Dedifferentiated amniotic fluid mesenchymal stem cell (primary cell): ENCODE data around the gene MATN1.
"Not testable (repeated sequence)": the region's sequence is repeated elsewhere in the genome, so short reads cannot be mapped to it uniquely, and the experiment has no call there.

Experiments used
- DNase-seq: peaks from one replicate; pipeline ENCODE4 v3.0.0-alpha.2; 2016; ENCODE audit errors: extremely low spot score

MATN1 gene, protein sequence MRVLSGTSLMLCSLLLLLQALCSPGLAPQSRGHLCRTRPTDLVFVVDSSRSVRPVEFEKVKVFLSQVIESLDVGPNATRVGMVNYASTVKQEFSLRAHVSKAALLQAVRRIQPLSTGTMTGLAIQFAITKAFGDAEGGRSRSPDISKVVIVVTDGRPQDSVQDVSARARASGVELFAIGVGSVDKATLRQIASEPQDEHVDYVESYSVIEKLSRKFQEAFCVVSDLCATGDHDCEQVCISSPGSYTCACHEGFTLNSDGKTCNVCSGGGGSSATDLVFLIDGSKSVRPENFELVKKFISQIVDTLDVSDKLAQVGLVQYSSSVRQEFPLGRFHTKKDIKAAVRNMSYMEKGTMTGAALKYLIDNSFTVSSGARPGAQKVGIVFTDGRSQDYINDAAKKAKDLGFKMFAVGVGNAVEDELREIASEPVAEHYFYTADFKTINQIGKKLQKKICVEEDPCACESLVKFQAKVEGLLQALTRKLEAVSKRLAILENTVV

DNA sequence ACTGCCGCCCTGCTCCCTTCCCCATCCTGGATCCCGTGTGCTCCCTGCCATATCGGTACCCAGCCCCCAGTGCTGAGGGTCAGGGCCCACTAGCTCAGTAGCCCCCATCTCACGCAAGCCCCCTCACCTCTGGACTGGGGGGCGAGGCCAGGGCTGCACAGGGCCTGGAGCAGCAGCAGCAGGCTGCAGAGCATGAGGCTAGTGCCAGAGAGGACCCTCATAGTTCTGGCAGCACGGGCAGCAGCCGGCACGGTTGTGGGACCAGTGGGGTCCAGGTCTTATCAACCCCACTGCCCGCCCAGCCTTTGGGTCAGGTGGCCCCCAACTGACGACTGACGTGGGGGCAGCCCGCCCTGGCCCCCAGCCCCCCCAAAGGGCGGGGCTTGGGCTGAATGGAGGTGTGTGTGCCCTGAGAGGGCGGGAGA, at the start of gene MATN1:
TSS of gene MATN1 (minus strand) at position 255 of the 425 bp plus-strand sequence. CDS start at position 221, 34 bp downstream.
- no peak for DNase-seq

DNA sequence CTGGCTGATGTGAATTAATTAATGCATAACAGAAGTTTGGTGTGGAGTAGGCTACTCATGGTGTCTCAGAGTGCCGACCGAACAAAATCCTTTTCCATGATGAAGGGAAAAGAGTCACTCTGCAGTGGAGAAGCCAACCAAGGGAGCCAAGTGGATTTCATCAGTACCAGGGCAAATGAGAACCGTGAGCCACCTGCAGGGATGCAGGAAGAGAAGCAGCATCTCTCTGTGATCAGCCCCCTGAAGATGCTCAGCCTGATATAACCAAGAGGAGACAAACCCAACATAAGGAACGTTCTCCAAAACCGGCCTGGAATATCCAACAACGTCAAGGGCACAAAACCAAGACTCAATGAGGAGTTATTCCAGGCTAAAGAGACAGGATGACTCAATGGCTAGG, 47.6 kb upstream of the MATN1 start:
- no peak for DNase-seq

DNA sequence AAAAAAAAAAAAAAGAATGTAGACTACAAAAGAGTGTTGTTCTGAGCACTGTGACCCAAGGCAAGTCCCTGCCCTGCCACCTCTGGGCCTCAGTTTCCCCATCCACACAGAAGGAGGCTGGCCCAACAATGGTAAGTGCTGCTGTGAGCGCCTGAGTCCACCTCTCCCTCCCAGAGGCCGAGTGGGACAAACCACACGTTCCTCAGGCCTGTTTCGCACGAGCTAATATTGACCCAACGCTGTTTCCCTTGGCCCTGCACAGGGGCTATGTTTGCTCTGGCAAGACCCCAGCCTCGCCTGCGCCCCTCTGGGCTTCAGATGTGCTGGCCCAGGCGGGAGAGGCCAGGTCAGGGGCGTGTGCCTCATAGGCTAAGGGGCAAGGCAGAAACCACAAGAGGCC, 46.8 kb upstream of the MATN1 start:
- no peak for DNase-seq

DNA sequence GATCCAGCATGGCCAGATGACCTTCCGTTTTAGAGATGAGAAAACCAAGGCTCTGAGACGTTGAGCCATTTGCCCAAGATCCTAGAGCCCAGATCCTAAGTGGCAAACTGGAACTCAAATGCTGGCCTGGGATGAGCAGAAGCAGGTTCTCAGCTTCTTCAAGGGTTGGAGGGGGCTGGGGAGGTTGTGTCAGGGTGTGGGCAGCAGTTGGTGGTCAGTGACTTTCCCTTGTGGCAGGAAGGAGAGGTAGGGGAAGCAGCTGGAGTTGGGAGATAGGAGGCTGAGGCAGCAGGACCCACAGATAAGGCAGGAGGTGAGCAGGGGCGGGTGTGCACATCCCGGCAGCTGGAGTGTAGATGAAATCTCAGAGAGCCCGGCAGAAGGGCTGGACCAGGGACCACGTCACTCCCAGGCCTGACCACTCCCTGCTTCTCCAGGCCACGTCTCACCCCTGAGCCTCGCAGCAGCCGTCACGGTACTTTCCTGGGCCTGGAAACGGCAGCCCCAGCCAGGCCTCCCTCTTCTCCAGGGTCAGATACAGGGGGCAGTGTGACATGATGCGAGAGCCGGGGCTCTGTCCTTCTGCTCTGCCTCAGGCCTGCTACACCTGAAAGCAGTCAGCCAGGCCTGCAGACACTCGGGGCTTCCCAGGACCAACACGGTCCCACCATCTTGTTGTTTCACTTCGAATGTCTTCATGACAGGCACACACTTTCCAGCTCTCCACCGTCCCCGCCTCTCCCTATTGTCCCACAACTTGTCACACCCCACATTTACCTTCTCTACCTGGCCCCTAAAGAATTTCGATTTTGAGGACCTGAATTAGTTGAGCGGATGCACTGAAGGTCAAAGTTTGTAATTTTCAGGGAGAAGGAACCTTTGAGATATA, 45.7 kb upstream of the MATN1 start:
- DNase-seq = no peak

DNA sequence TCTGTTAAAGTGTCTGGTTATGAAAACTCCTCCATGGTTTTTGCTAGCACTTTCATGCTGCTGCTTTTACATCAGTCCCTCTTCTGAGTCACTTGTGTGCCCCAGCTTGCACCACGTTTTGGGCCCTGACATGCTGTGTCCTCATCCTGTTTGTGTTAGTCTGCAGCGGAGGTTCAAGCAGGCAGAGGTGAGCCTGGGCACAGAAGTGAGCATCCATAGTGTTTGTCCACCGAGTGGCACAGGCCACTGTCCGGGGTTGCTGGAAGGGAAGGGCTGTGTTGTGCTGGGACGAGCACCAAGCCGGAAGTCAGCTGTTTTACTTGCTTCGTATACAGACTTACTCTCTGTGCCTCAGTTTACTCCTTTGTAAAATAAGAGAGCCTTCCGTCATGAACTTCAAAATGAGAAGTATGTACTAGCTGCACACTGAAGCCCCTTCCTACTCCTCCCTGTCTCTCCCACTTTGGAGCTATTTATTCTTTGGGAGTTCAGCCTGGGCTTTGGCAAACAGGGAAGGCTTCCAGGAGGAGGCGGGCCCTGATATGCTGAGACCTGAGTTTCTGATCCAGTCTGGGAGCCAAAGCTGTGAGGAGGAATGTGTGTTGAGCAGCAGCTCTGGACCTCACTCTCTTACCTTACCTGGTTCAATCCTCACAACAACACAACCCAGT, 44.9 kb upstream of the MATN1 start:
- DNase-seq = no peak

DNA sequence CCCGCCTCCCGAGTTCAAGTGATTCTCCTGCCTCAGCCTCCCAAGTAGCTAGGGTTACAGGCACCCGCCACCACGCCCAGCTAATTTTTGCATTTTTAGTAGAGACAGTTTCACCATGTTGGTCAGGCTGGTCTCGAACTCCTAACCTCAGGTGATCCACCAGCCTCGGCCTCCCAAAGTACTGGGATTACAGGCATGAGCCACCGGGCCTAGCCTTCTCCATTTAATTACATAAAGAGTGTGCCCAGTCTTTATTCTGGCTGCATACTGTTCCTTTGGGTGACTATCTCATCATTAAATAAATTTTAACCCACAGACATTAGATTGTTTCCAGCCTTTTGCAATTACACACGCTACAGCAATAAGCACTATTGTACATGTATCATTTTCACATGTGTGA, 43.6 kb upstream of the MATN1 start:
- not testable (repeated sequence) for DNase-seq

DNA sequence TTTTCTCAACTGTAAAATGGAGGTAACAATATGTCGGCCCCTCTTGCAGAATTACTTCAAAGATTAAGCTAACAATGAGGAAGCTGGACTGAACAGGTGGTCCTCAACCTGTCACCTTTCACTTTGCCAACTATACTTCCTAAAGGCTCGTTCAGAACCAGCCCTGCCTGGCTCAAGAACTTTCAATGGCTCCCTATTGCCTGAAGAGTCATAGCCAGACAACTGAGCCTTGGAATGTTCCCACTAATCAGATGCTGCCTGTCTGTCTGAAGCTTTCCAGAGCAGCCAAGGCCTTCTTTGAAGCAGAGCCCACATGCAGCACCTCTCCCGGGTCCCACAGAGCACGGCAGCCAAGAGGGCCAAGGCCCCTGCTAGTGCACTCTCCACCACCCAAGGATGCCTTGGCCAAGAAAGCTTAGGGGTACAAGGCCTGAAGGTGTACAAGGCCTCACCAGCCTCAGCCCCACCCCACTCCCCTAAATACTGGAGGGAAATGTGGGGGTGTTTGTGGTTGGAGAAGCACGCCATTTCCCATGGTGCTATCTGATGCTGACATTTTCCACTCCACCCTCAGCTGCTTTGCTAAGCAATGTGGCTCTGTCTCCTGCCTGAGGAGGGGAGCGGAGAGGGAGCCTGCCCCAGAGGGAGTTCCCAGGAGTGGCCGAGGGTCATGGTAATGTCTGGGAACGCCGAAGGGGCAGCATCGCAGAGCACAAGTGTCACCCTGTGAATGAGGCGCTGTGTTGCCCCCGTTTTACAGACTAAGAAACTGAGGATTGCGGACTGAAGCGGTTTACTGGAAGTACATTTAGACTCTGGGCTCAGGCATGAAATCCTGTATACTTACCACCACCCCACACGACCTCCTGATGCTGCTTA, 42.4 kb upstream of the MATN1 start:
- DNase-seq = no peak

DNA sequence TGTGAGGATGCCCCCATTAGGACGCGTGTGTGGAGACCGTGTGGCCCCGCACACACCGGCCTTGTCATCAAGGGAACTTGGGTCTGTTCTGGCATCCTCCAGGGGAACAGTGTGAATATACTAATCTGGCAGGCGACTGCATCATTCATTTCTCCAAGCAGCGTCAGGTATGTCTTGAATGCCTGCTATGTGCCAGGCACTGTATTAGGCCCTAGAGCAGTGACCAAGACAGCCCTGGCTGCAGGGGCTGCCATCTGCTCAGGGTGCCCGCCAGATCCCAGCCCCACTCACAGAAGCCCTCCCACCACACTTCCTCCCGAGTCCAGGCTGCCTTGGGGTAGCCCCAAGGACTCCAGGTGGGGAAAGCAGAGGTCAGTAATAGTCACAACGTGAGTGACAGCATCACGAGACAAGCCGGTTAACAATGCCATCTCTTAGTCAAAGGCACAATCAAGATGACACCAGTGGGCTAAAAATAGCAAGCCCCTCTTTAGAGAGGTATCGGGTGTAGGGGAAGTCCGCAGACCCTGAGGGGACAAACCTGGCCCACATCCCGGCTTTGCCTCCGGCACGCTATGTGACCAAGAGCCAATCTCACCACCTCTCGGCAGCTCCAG, 41.7 kb upstream of the MATN1 start:
- DNase-seq = no peak

DNA sequence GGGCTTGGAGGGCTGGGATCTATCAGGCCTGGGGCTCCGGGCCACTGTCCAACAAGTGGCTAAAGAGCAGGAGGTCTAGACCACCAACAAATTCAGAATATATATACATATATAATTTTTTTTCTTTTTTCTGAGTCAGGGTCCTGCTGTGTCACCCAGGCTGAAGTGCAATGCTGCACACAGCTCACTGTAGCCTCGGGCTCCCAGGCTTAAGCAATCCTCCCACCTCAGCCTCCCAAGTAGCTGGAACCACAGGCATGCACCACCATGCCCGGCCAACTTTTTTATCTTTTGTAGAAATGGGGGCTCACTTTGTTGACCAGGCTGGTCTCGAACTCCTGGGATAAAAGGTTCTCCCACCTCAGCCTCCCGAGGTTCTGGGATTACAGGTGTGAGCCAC, 41.0 kb upstream of the MATN1 start:
- DNase-seq = no peak

DNA sequence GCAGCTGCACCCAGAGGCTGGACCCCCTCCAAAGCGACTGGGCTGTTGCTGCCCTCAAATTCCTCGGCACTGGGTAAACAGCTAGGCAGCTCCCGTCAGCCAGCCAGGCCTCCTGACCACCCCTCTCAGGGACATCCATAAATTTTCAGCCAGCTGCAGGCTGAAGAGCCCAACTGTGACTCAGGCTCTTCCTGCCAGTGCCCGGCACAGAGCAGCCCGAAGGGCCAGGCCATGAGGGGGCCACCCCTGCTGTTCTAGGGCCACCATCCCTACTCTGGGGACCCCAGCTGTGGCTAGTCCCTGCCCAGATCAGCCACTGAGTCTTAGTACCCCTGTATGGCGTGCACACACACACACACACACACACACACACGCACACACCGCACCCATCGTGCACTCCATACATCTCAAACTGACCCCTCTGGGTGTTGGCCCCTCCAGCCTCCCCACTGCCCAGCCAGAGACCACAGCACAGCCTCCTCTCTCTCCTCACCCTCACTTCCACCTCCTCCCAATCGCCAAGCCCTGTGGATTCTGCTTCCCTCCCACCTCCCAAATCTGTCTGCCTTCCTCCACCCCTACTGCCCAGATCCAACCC, 40.4 kb upstream of the MATN1 start:
- DNase-seq = no peak

DNA sequence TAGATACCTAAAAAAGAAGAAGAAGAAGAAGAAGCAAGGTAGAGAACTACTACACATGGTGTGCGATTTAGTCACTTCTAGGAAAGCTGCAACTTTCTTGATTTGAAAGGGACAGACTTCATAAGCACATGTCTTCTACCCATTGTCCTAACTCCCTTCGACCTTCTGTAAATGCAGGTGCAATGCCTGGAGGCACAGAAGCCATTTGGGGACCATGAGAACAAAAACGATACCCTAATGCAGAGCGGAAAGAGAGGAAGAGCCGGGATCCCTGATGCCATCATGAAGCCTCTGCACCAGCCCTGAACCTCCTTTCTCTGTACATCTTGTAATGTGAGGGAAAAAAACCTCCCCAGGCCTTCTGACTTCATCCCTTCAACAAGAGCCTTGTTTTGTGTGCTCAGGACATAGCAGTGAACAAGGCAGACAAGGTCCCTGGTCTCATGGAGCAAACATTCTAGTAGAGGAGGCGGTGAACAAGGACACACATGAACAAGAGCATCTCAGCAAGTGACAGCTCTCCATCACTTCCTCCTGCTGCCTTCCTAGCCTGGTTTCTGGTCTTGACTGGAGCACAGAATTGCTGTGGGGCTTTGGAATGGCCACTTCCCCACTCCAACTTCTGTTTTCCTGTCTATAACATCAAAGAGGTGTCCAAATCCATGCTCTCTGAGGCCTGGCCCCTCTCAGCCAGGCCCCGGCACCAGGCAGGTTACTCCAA, 39.7 kb upstream of the MATN1 start:
- DNase-seq = no peak

DNA sequence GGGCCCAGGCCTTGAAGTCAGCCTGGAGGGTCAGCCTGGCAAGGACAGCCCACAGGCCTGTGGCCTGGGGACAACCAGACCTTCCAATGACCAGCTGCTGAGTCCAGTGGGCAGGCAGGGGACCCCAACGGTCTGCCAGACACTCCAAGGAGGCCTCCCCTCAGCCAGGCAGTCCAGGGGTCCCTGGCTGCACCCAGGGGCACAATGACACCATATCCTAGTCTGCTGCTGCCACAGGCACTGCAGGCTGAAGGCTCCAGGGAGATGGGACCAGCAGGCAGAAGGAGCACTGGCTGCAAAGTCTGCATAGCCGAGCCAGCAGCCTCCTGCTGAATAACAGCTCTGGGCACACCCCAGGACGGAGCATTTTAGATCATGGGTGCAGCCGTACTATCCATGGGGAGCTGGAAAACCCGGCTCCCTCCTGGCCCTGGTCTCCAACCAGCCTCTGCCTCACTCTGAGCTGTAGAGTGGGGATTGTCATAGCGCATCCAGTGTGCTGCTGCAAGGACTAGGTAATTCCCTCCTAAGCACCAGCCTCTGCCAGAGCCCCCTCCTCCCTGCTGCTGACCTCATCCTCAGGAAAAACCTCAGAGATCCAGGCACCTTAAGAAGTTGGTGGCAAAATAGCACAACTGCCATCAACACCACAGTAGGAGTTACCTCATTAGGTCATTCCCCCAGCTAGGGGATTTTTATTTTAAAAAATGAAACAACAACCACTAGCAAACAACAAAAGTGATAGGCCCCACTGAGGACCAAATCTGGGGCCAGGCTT, 39.0 kb upstream of the MATN1 start:
- no peak for DNase-seq

DNA sequence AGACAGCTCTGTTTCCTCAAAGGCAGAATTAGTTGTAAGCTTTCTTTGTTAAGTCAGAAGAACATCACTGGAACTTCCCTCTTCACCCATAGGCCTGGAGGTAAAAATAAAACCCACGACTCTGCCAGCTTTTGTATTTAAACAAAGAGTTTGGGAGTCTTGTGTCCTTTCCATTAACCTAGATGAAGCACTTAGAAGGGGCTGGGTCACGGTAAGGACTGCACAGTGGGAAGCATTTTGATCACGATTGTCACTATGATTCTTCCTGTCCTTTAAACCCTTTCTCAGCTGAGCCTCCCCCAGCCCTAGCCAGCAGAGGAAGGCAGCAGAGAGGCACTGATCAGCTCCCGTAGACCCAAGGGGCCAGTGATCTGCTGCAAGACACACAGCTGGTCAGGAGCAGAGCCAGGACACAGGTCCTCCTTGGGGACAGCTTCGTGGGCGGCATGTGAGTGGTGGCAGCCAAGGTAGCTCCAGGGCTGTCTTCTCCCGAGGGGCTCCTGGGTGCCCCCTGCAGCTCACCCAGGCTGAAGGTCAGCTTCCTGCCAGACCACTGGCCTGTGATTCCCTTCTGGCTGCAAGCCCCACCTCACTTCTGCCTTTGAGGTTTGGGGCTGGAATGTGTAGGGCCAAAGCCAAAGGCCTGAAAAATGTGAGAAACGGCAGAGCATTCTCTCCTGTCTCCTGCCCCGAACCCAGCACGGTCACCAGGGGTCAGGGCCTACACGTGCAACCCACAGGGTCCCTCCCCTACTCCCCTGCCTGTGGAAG, 38.2 kb upstream of the MATN1 start:
- no peak for DNase-seq

DNA sequence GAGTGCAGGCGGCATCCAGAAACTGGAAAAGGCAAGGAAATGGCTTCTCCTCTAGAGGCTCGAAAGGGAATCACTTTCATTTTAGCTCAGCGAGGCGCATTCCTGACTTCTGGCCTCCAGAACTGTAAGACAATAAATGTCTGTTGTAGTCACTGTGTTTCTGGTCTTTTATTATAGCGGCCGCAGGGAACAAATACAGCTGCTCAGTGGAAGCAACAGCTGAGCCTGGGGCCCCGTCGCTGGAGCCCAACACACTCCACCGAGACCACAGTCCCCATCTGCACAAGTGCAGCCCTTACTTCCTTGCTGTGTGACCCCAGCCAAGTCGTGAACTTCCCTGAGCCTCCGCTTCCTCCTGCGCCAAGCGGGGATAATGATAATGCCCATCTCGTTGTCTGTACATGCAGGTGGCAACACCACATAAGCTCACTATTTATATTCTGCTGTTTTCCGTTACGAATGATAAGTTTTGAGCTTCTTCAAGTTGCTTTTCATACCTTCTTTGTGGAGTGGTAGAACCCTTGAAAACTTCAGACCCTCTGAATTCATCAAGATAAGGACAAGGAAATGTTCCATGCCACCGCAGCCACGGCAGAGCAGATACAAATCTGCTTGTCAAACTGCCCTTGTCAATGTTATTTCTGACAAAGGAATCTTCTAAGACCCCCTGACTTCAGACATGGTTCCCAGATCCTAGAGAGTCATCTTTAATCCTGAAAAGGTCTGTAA, 37.4 kb upstream of the MATN1 start:
- no peak for DNase-seq

DNA sequence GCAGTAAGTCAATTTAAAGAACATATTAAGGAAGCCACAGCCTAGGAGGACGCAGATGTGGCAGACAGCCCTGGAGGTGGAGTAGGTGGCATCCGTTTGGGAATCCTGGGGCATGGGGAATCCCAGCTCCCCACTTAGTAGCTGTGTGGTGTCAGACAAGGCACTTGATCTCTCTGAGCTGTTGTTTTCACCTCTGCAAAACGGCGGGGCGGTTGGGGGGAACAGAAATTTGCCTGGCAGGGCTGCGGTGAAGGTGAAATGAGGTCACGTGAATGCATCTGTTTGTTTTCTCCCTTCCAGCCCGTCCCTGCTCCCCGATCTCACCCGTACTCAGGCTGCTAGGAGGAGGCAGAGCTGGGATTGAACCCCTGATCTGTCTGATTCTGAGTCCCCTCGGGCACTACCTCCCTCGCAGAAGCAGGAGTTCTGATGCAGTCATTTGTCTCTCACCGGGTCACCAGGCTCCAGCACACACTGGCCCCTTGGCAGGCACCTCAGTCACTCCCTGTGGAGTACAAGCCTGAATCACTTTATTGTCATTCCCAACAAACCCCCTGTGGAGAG, 36.4 kb upstream of the MATN1 start:
- no peak for DNase-seq

DNA sequence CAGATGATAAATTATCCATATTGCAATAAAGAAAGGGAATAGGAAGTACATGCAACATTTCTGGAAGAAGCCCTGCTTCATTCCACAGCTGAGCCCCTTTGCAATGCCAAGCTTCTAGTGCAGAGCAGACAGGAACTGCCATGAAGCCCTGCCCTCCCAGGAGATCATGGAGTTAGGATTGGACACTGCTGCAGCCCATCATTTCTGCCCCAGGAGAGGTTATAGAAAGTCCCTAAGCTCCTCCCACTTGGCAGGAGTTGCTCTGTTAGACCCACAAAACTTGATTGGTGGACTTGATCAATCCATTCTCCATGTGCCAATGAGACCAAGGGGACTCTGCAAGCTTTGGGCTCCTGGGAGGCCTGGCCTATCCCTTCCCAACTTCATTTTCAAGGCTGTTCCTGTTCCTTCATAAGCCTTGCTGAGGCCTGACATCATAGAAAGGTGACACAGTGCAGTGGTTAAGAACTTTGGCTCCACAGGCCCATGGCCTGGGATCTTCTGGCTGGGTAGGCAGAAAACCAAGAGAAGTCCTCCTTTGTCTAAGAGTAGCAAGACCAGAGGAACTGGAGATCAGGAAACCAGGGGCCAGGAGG, 35.5 kb upstream of the MATN1 start:
- no peak for DNase-seq
